ENCODE data around the gene PI4K2A.

PI4K2A gene

GRCh38 chr10:97656777-97657176 is 16.3 kb downstream of the PI4K2A start:
- POLR2A ChIA-PET: no interaction called here
- TF ChIP-seq ZNF335 (tag by site-specific recombination; conservative IDR thresholded peaks at IDR 0.05) (no peak), ZBTB7A (tag by site-specific recombination; IDR thresholded peaks at IDR 0.05; ENCODE audit: low read depth) (no peak), SCRT2 (tag by site-specific recombination; IDR thresholded peaks at IDR 0.05) (0 out of 2 replicates have a peak, but pooled peaks have one; percentile 12), PRDM1 (tag by site-specific recombination; IDR thresholded peaks at IDR 0.05) (no peak), ZNF555 (tag by site-specific recombination; conservative IDR thresholded peaks at IDR 0.05) (no peak), GLIS1 (tag by site-specific recombination; IDR thresholded peaks at IDR 0.05) (peak; percentile 26; the same call in 1 of the 2 replicates), ZNF521 (tag by site-specific recombination; IDR thresholded peaks at IDR 0.05) (no peak), ZNF114 (tag by site-specific recombination; IDR thresholded peaks at IDR 0.05) (no peak), ZIC2 (tag by site-specific recombination; IDR thresholded peaks at IDR 0.05) (peak; percentile 88), ZNF600 (tag by site-specific recombination; IDR thresholded peaks at IDR 0.05) (no peak)
- Histone ChIP-seq H3K9me3 (ENCODE audit: control insufficient read depth, insufficient read depth, low read depth, low read length) (no peaks in the 10 kb centered on the region), H3K4me1 (ENCODE audit: control insufficient read depth, insufficient read depth, low read length) (0 out of 2 replicates have a peak, but pooled peaks cover 3% of the 10 kb centered on the region), H3K27ac (ENCODE audit: extremely low read depth, low read depth, low read length) (no peak overlapping the region), H3K36me3 (ENCODE audit: control insufficient read depth in 2 of 2, insufficient read depth in 1 of 2, low read length in 2 of 2) (peaks cover 39 to 75% of the 10 kb centered on the region in 2 experiments), H3K4me3 (ENCODE audit: low read depth, low read length) (no peak overlapping the region)
- CTCF ChIA-PET: no interaction called here

GRCh38 chr10:97659589-97659988 is 19.1 kb downstream of the PI4K2A start:
- H3K27ac ChIP-seq (ENCODE audit: extremely low read depth, low read depth, low read length): no peak overlapping the region
- ChIA-PET CTCF (interaction anchor here (0.6 kb wide), 2 partner anchors 18 to 55 kb away, joined by 3 read pairs; no protein-coding TSS in a partner anchor), POLR2A (interaction anchor here (0.7 kb wide), 1 partner anchor 168 kb away, joined by 3 read pairs; no protein-coding TSS in a partner anchor)
- H3K9me3 ChIP-seq (ENCODE audit: control insufficient read depth, insufficient read depth, low read depth, low read length): no peaks in the 10 kb centered on the region
- 0 out of 2 replicates have a peak, but pooled peaks cover 3% of the 10 kb centered on the region for H3K4me1 ChIP-seq (ENCODE audit: control insufficient read depth, insufficient read depth, low read length)
- peaks cover 49 to 71% of the 10 kb centered on the region in 2 experiments for H3K36me3 ChIP-seq (ENCODE audit: control insufficient read depth in 2 of 2, insufficient read depth in 1 of 2, low read length in 2 of 2)
- TF ChIP-seq PRDM1 (tag by site-specific recombination; IDR thresholded peaks at IDR 0.05) (peak; percentile 43; the same call in 1 of the 2 replicates), ZNF426 (tag by site-specific recombination; IDR thresholded peaks at IDR 0.05) (no peak)
- no peak overlapping the region for H3K4me3 ChIP-seq (ENCODE audit: low read depth, low read length)

GRCh38 chr10:97664282-97664850 is 23.9 kb downstream of the PI4K2A start:
- ChIA-PET CTCF (interaction anchor here (0.6 to 5.0 kb wide), 4 partner anchors 12 to 507 kb away, joined by 4 to 31 read pairs (median 4); partner anchors contain the start of gene AVPI1), POLR2A (no interaction called here)
- Histone ChIP-seq H3K9me3 (ENCODE audit: control insufficient read depth, insufficient read depth, low read depth, low read length) (no peaks in the 10 kb centered on the region), H3K27ac (ENCODE audit: extremely low read depth, low read depth, low read length) (no peak overlapping the region), H3K4me1 (ENCODE audit: control insufficient read depth, insufficient read depth, low read length) (0 out of 2 replicates have a peak, but pooled peaks cover 3% of the 10 kb centered on the region), H3K4me3 (ENCODE audit: low read depth, low read length) (no peak overlapping the region), H3K36me3 (ENCODE audit: control insufficient read depth in 2 of 2, insufficient read depth in 1 of 2, low read length in 2 of 2) (peaks cover 45 to 69% of the 10 kb centered on the region in 2 experiments)
- TF ChIP-seq BCL11A (tag by site-specific recombination; IDR thresholded peaks at IDR 0.05; ENCODE audit: low read depth) (no peak), GFI1B (tag by site-specific recombination; IDR thresholded peaks at IDR 0.05) (no peak), SP3 (tag by site-specific recombination; IDR thresholded peaks at IDR 0.05) (no peak), ZBTB21 (tag by site-specific recombination; IDR thresholded peaks at IDR 0.05) (no peak), ZNF585B (tag by site-specific recombination; IDR thresholded peaks at IDR 0.05) (no peak), ZSCAN30 (tag by site-specific recombination; IDR thresholded peaks at IDR 0.05) (no peak), KLF7 (tag by site-specific recombination; IDR thresholded peaks at IDR 0.05; ENCODE audit: borderline replicate concordance) (no peak), ZNF777 (tag by site-specific recombination; IDR thresholded peaks at IDR 0.05; ENCODE audit: borderline replicate concordance) (no peak), ZNF654 (tag by site-specific recombination; IDR thresholded peaks at IDR 0.05; ENCODE audit: low read depth) (no peak), ZEB2 (tag by site-specific recombination; IDR thresholded peaks at IDR 0.05) (no peak), ZNF26 (tag by site-specific recombination; IDR thresholded peaks at IDR 0.05) (no peak), ZNF266 (tag by site-specific recombination; IDR thresholded peaks at IDR 0.05; ENCODE audit: low read depth) (no peak), PRDM2 (tag by site-specific recombination; IDR thresholded peaks at IDR 0.05; ENCODE audit: borderline replicate concordance) (no peak), ZNF501 (tag by site-specific recombination; IDR thresholded peaks at IDR 0.05) (no peak), ZSCAN23 (tag by site-specific recombination; IDR thresholded peaks at IDR 0.05) (no peak)
